Fibroblast of skin of back (primary cell): ENCODE measurements around the gene INPP5A.
"Not testable (repeated sequence)": the region's sequence is repeated elsewhere in the genome, so short reads cannot be mapped to it uniquely, and the experiment has no call there.

ENCODE experiments used
- DNase-seq: peaks from one replicate; pipeline ENCODE4 v3.0.0-alpha.2; 2013

INPP5A gene

GRCh38 chr10:132698761-132699391, 161.3 kb downstream of the INPP5A start:
- no peak for DNase-seq

GRCh38 chr10:132699411-132700155, 162.0 kb downstream of the INPP5A start:
- DNase-seq: no peak

- peak; percentile 54 for DNase-seq
Observed at GRCh38 chr10:132700156-132701098, 162.8 kb downstream of the INPP5A start.

- no peak for DNase-seq
Observed at GRCh38 chr10:132701099-132701845, 163.7 kb downstream of the INPP5A start.

- DNase-seq: no peak
Observed at GRCh38 chr10:132701846-132702190, 164.2 kb downstream of the INPP5A start.

- DNase-seq: no peak
Observed at GRCh38 chr10:132702601-132703418, 165.2 kb downstream of the INPP5A start.

- DNase-seq: no peak
Observed at GRCh38 chr10:132703419-132704007, 165.9 kb downstream of the INPP5A start.

GRCh38 chr10:132704008-132704814, 166.6 kb downstream of the INPP5A start:
- DNase-seq: no peak

GRCh38 chr10:132704815-132705064, 167.2 kb downstream of the INPP5A start:
- DNase-seq: not testable (repeated sequence)

GRCh38 chr10:132705173-132705572, 167.6 kb downstream of the INPP5A start:
- no peak for DNase-seq

GRCh38 chr10:132705943-132706342, 168.4 kb downstream of the INPP5A start:
- DNase-seq: no peak

GRCh38 chr10:132706701-132707100, 169.1 kb downstream of the INPP5A start:
- no peak for DNase-seq

- no peak for DNase-seq
Observed at GRCh38 chr10:132707121-132707775, 169.7 kb downstream of the INPP5A start.

- DNase-seq: no peak
Observed at GRCh38 chr10:132707776-132708171, 170.2 kb downstream of the INPP5A start.

- DNase-seq: no peak
Observed at GRCh38 chr10:132708441-132708840, 170.9 kb downstream of the INPP5A start.

- no peak for DNase-seq
Observed at GRCh38 chr10:132708936-132709335, 171.3 kb downstream of the INPP5A start.

GRCh38 chr10:132709471-132709951, 171.9 kb downstream of the INPP5A start:
- DNase-seq: no peak

GRCh38 chr10:132710036-132710686, 172.6 kb downstream of the INPP5A start:
- no peak for DNase-seq
